Renal cortex interstitium (tissue), 11 donors: ENCODE measurements around the gene STPG3. TPM values are rescaled to one million over a fixed set of nuclear protein-coding genes. Genes with fewer than 3 reads are reported as not detected.

Experiments
- DNase-seq, 11 donors: peaks; one replicate each; pipeline ENCODE4 v3.0.0-alpha.2; 2013; ENCODE audit warnings: low read depth in 9 of 11, low spot score in 4 of 11; ENCODE audit errors: extremely low read depth in 1 of 11
- polyA plus RNA-seq, 3 donors: library from polyadenylated mRNA; unstranded; fragments of 120-200 nt; gene quantifications; one replicate each; pipeline ENCODE4 v1.2.1, GENCODE V29; 2013; ENCODE audit not compliant: insufficient read length in 3 of 3

Gene STPG3
- polyA plus RNA-seq, 3 donors, result 2.2 to 4.2 (median 2.6) TPM

DNA sequence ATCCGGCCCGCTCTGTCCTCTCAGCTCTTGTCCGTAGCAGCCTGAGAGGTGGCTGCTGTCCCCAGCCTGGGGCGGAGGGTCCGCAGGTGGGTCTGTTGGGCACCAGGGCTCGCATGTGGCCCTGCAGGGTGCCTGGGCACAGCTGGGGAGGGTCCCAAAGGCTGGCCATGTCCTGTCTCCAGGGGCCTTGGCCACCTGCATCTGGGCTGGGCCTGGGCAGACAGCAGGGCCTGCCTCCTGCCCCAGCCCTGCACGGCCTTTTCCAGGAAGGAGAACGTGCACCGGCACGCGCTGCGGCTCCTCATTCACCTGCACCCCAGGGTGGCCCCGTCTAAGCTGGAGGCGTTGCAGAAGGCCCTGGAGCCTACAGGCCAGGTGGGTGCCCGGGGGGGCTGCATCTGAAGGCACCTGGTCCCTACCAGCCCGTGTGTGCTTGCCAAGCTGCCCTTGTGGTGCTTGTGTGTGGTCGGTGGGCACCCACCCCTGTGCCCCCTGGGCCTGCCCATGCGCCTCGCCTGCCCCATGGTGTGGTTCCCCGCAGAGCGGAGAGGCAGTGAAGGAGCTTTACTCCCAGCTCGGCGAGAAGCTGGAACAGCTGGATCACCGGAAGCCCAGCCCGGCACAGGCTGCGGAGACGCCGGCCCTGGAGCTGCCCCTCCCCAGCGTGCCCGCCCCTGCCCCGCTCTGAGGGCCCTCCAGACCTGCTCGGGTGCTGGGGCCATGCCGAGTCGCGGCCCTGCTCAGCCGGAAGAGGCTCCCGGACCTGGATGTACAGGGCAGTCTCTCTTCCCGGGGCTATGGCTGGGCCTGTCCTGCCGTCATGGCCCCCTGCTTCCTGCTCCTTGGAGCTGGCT lies 21.4 kb downstream of the STPG3 start:
- DNase-seq, result no peak

- no peak for DNase-seq
Observed at GRCh38 chr9:137273095-137273490, 22.0 kb downstream of the STPG3 start.

DNA sequence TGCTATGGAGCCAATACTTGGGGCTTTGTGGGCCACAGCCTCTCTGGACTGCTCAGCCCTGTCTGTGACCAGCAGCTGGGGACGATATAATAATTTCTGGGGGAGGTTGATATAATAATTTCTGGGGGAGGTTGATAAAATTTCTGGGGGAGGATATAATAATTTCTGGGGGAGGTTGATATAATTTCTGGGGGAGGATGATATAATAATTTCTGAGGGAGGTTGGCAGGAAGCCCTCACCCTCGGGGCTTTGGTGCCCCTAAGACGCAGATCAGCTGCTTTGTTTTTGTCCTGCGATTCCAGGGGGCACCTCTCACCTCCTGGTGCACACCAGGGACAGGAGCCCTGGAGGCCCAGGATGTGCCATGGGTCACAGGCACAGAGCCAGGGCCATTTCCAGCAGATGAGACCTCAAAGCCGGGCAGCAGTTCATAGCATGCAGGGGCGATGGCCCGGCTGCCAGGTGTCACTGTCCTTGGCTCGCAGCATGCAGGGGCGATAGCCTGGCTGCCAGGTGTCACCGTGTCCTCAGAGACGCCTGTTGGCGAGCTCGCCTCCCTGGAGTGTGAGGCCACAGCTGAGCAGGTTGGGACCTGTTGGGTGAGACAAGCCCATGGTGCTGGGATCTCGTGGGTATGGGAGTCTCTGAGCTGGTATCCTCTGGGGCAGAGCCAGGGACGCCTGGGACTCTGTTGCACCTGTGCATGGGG lies 22.7 kb downstream of the STPG3 start:
- DNase-seq, result no peak

- DNase-seq, result no peak
Observed at GRCh38 chr9:137275203-137275587, 24.1 kb downstream of the STPG3 start.

DNA sequence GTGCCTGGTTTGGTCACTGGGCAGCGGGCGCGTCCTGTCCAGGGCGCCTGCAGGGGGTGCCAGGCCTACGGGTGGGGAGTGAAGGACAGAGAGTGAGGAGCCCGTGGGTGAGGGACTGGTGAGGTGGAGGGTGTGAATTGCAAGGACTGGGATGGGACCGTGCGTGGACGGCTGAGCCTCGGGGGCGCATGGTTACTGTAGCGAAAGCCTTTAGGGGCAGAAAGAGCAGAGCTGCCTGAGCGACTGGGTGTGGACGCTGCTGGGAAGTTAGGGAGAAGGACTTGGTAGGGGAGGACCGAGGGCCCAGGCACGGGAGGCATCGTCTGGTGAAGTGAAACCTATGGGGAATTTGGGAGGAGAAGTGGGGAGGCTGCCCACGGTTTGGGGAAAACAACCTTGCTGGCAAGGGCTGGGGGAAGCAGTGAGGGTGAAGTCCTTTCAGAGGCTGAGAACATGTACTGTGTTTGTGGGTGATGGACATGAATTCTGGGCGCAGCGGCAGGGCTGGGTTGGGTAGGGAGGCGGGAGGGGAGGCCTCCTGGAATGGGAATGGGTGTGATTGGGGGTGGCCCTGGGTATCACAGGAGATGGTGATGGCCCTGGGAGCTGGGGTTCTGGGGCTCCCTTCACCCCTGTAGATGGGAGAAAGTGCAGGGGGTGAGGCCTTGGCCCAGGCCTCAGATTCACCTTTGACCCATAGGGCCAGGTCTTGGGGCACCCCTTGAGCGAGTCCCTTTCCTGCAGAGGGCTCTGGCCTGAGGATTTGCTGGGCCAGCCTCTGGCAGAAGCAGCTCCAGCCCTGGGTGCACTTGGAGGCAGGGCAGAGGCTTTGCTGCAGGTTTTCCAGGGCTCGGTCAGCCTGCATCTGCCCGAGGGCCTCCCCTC lies 24.7 kb downstream of the STPG3 start:
- no peak for DNase-seq

DNA sequence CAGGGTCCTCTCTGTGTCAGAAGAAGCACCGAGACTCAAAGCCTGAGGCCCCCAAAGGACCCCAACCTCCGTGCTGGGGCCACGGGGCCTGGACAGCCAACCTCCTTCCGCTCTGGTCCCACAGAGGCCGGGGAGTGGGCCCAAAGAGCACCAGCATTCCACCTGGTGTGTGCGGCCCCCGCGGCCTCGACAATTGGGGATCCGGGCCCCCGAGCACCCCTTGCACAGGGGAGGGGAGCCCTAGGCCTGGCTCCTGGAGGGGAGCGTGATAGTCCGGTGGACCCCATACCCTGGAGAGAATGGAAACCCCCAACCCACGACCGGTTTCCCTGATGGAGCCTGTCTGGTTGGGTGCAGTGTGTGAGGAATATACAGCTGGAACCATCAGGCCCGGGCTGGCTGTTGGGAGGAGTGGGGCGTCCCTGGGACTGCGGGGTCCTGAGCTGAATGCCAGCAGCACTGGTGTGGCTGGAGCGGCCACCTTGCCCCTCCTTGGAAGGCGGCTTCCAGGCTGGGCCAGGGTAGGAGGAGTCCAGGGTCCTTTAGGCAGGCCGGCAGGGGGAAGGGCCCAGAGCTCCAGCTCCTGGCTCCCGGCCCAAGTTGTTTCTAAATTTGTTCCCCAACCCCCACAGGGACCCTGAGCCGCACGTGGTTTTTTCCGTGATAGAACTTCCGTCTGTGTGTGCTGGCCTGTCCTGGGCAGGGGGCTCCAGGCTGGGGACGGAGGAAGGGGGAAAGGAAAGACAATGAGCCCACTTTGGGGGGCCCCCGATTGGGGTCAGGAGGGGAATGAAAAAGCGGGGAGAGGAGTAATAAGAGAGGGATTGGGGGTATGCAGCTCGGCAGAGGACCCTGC lies 25.6 kb downstream of the STPG3 start:
- DNase-seq, result peak in 2 of 11 donors; percentile 77 to 85

- no peak for DNase-seq
Observed at GRCh38 chr9:137277329-137278041, 26.4 kb downstream of the STPG3 start, which contains the start of gene TOR4A. TOR4A (plus strand) TSS chr9:137277726; CDS start chr9:137278690, 964 bp downstream.

- DNase-seq, result no peak
Observed at GRCh38 chr9:137278061-137278701, 27.1 kb downstream of the STPG3 start.

DNA sequence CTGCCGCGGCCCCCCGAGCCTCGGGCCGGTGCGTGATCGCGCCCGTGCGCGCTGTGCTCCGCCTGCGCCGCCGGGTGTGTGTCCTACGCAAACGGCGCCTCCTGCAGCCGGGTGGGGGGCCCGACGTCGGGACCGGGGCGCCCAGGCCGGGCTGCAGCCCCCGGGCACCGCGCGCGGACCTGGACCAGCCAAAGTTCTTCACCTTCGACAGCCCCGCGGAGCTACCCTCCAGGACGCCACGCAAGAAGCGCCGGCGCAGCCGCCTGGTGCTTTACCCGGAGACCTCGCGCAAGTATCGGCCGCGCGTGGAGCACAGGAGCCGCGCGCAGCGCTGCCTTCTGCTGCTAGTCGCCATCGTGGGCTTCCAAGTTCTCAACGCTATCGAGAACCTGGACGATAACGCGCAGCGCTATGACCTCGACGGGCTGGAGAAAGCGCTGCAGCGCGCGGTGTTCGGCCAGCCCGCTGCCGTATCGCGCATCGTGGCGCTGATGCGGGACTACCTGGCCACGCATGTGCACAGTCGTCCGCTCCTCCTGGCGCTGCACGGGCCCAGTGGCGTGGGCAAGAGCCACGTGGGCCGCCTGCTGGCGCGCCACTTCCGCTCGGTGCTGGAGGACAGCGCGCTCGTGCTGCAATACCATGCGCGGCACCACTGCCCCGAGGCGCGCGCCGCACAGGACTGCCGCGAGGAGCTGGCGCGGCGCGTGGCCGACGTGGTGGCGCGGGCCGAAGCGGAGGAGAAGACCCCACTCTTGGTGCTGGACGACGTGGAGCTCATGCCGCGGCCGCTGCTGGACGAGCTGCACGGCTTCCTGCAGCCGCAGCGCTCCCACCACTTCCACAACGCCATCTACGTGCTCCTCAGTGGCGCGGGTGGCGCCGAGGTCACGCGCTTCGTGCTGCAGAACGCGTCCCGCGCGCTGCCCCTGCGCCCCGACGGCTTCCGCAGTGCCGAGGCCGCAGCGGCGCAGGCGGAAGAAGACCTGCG lies 27.9 kb downstream of the STPG3 start:
- DNase-seq, result no peak

GRCh38 chr9:137279741-137280473 lies 28.8 kb downstream of the STPG3 start:
- DNase-seq, result no peak

DNA sequence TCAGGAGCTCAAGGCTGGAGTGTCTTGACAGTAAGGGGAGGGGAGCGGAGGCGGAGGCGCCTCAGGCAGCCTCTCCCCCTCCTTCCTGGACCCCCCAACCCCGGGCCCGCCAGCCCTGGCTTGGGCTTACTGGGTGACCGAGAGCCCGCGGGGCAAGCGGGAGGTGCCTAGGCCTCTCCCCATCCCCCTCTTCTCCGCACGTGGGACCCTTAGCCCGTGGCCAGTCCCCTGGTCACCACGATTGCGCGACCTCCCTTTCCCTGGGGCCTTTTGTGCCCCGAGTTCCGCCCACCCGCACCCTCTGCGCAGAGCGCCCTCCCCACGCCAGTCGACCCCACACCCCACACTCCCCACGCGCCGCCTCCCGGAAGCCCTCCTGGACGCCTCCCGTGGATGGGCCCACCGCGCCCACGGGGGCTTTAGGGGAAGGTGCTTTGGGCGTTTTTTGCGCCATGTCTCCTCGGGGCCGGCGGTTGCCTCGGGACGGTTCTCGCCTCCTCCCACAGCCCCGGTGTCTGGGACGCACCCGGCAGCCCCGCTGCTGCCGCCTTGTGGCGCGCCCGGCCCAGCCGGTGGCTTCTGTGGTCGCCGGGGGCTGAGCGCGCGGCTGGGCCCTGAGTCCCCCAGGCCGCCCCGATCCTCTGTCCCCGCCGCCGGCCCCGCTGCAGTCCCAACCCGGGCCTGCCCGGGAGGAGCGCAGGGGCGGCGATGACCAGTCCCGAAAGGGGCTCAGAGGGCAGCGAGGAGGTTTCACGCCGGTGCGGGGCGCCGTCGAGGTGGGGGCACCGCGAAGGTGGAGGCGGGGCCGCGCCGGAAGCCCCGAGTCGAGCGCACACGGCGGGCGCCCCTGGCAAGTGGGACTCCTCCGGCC lies 29.6 kb downstream of the STPG3 start:
- DNase-seq, result no peak

- DNase-seq, result no peak
Observed at GRCh38 chr9:137281345-137282116, 30.4 kb downstream of the STPG3 start.

- DNase-seq, result no peak
Observed at GRCh38 chr9:137286975-137287383, 35.9 kb downstream of the STPG3 start.

DNA sequence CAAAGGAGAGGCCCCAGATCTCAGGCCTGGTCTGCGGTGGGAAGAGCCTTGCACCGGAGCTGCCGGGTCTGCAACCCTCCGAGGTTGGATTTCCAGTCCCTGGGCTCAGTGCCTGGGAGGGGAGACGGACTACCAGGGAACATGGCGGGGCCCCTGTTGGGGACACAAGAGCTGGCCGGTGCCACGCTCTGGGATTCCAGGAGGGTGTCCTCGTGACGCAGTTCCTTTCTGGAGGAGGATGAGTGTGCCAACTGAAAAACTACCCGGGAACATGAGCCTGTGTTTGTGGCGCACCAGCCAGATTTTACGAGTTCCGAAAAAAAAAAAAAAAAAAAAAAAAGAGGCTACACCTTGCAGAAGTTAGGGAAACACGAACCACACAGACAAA lies 42.0 kb downstream of the STPG3 start:
- DNase-seq, result no peak
